ENCODE measurements around the gene METAP1D.
A peak's percentile ranks its signal among the peaks of the same experiment; 100 is the strongest.
"Not testable (repeated sequence)": the region's sequence is repeated elsewhere in the genome, so short reads cannot be mapped to it uniquely, and the experiment has no call there.

The METAP1D gene

DNA sequence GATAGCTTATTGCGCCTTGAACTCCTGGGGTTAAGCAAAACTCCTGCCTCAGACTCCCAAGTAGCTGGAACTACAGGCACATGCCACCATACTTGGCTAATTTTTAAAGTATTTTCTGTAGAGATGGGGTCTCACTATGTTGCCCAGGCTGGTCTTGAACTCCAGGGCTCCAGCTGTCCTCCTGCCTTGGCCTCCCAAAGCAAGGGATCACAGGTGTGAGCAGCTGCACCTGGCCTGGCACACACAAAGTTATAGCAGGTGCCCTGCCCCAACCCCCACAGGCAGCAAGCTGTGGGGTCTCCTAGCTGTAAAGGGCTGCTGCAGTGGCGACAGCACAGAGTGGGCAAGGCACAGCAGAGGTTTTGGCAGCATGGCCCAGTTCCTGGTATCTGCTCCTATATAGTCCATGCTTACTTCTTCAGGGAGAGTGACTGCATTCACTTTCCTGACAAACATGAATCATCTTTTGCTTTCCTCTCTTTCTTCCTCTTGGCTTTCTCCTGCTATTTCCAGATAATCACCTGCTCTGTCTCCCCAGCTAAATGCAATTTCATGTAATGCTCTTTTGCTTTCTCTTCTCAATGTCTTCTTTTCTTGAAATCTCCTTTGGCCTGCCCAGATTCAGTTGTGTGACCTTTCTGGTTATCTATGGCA, 27.3 kb upstream of the METAP1D start:
- H3K9me3 ChIP-seq (ENCODE audit: control insufficient read depth, insufficient read depth, low read length): no peaks in the 10 kb centered on the region
- no peaks in the 10 kb centered on the region for H3K4me1 ChIP-seq (ENCODE audit: insufficient read depth, low read length)
- peaks cover 4% of the 10 kb centered on the region for H3K36me3 ChIP-seq (ENCODE audit: insufficient read depth, low read length)
- H3K9ac ChIP-seq (ENCODE audit: low read depth, low read length): no peak overlapping the region

DNA sequence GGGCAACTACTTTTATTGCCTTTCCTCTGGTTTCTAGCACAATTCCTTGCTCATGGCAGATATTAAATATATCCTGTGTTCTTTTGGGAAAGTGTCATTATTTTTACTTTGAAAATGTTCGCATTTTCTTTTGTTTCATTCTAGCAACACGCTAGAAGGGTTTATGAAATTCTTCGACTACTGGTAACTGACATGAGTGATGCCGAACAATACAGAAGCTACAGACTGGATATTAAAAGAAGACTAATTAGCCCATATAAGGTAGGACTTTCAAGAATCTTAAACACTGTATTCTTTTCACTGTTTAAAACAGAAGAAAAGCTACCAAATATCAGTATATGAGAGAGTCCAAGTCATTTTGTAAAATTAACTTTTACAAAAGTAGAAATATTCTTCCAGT, 20.6 kb upstream of the METAP1D start:
- H3K9me3 ChIP-seq (ENCODE audit: control insufficient read depth, insufficient read depth, low read length): no peaks in the 10 kb centered on the region
- peaks cover 7% of the 10 kb centered on the region for H3K36me3 ChIP-seq (ENCODE audit: insufficient read depth, low read length)
- no peak overlapping the region for H3K9ac ChIP-seq (ENCODE audit: low read depth, low read length)
- no peaks in the 10 kb centered on the region for H3K4me1 ChIP-seq (ENCODE audit: insufficient read depth, low read length)

DNA sequence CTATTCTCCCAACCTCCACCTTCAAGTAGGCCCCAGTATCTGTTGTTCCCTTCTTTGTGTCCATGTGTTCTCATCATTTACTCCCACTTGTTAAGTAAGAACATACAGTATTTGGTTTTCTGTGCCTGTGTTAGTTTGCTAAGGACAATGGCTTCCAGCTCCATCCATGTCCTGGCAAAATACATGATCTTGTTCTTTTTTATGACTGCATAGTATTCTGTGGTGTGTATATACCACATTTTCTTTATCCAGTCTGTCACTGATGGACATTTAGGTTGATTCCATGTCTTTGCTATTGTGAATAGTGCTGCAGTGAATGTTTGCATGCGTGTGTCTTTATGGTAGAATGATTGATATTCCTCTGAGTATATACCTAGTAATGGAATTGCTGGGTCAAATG, 15.8 kb upstream of the METAP1D start:
- not testable (repeated sequence) for H3K36me3 ChIP-seq (ENCODE audit: insufficient read depth, low read length); H3K9ac ChIP-seq (ENCODE audit: low read depth, low read length); H3K9me3 ChIP-seq (ENCODE audit: control insufficient read depth, insufficient read depth, low read length); H3K4me1 ChIP-seq (ENCODE audit: insufficient read depth, low read length)

DNA sequence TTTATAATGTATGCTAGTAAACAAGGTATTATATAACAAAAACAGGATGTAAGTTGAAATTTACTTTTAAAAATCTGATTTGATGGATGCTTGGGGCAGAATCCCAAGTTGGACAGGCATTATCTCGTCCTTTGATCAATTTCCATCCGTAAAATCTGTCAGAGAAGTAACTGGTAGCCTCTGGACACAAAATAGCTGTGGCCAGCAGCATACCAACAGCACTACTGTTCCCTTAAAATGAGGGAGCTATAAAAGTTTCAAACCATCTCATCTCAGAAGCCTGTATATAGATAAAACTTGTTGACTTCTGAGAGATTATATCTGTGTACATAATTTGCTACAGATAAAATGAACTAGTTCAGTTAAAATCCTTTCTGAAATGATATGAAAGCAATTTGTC, 14.7 kb upstream of the METAP1D start:
- no peaks in the 10 kb centered on the region for H3K4me1 ChIP-seq (ENCODE audit: insufficient read depth, low read length)
- no peaks in the 10 kb centered on the region for H3K36me3 ChIP-seq (ENCODE audit: insufficient read depth, low read length)
- no peaks in the 10 kb centered on the region for H3K9me3 ChIP-seq (ENCODE audit: control insufficient read depth, insufficient read depth, low read length)
- no peak overlapping the region for H3K9ac ChIP-seq (ENCODE audit: low read depth, low read length)

DNA sequence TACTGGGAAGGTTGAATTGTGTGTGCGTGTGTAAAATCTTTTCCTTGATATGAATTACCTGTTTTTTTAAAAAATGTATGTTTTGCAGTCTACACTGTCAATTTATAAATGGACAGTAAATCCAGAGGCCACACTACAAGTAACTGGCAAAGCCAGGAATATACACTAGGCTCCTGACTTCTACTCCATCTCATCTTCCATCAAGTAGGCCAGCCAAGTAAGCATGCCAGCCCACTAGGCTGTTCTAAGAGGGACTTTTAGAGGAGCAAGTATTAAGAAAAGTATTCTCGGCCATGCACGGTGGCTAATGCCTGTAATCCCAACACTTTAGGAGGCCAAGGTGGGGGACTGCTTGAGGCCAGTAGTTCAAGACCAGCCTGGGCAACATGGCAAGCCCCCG, 13.0 kb upstream of the METAP1D start:
- H3K9ac ChIP-seq (ENCODE audit: low read depth, low read length): no peak overlapping the region
- H3K36me3 ChIP-seq (ENCODE audit: insufficient read depth, low read length): no peaks in the 10 kb centered on the region
- no peaks in the 10 kb centered on the region for H3K9me3 ChIP-seq (ENCODE audit: control insufficient read depth, insufficient read depth, low read length)
- no peaks in the 10 kb centered on the region for H3K4me1 ChIP-seq (ENCODE audit: insufficient read depth, low read length)

DNA sequence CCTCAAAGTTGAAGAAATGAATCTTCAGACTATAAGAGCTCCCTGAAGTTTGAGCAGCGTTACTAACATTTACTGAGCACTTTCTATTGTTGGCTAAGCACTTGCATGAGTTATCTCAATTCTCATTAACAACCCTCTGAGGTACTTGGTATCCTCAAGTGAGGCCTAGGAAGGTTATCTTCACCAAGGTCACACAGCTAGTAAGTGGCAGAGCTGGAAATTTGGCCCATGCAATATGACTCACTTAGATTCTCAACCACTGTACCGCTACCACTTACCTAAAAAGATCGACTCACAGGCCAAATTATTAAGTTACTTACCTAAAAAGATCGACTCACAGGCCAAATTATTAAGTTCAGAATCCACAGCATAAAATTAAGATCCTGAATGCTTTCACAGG, 8.7 kb upstream of the METAP1D start:
- Histone ChIP-seq H3K36me3 (ENCODE audit: insufficient read depth, low read length) (no peaks in the 10 kb centered on the region), H3K4me1 (ENCODE audit: insufficient read depth, low read length) (no peaks in the 10 kb centered on the region), H3K9me3 (ENCODE audit: control insufficient read depth, insufficient read depth, low read length) (no peaks in the 10 kb centered on the region), H3K9ac (ENCODE audit: low read depth, low read length) (no peak overlapping the region)

DNA sequence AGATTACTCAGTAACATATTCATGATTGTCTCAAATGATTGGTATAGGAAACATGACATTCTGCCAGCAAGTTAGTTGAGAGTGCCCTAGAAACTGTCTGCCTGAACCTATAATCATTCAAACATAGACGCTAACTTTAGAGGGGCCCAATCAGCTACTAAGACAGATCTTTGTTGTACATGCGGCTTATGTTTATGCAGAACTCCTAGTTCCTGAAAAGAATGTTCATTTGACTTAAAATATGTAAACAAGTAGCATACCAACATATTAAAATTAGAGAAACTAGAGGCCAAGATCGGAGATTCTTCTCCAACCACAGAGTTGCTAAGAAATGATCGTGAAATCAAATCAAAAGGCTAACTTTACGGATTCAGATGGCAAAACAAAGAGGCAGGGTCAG, 4.2 kb upstream of the METAP1D start:
- Histone ChIP-seq H3K9me3 (ENCODE audit: control insufficient read depth, insufficient read depth, low read length) (no peaks in the 10 kb centered on the region), H3K9ac (ENCODE audit: low read depth, low read length) (no peak overlapping the region), H3K4me1 (ENCODE audit: insufficient read depth, low read length) (no peaks in the 10 kb centered on the region), H3K36me3 (ENCODE audit: insufficient read depth, low read length) (no peaks in the 10 kb centered on the region)

DNA sequence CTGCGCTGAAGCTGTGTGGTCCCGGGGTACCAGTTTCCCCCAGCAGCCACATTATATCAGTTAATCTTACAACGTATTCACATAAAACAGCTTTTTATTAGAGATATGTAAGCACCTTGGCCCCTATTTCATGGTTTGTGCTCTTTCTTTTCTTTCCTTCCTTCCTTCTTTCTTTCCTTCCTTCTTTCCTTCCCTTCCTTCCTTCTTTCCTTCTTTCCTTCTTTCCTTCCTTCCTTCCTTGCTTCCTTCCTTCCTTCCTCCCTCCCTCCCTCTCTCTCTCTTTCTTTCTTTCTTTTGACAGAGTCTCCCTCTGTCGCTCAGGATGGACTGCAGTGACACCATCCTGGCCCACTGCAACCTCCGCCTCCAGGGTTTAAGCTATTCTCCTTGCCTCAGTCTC, 3.7 kb upstream of the METAP1D start:
- H3K9ac ChIP-seq (ENCODE audit: low read depth, low read length): no peak overlapping the region
- H3K4me1 ChIP-seq (ENCODE audit: insufficient read depth, low read length): no peaks in the 10 kb centered on the region
- no peaks in the 10 kb centered on the region for H3K9me3 ChIP-seq (ENCODE audit: control insufficient read depth, insufficient read depth, low read length)
- H3K36me3 ChIP-seq (ENCODE audit: insufficient read depth, low read length): no peaks in the 10 kb centered on the region

DNA sequence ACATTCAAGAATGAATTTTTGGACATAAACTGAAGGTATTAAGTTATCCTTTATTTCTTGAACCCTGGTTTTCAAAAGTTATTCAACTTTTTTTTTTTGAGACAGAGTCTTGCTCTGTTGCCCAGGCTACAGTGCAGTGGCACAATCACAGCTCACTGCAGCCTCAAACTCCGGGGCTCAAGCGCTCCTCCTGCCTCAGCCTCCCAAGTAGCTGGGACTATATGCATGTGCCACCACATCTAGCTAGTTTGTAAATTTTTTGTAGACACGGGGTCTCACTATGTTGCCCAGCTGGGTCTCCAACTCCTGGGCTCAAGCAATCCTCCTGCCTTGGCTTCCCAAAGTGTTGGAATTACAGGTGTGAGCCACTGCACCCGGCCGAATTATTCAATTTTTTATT, 2.7 kb upstream of the METAP1D start:
- H3K4me1 ChIP-seq (ENCODE audit: insufficient read depth, low read length); H3K9ac ChIP-seq (ENCODE audit: low read depth, low read length); H3K36me3 ChIP-seq (ENCODE audit: insufficient read depth, low read length); H3K9me3 ChIP-seq (ENCODE audit: control insufficient read depth, insufficient read depth, low read length): not testable (repeated sequence)

DNA sequence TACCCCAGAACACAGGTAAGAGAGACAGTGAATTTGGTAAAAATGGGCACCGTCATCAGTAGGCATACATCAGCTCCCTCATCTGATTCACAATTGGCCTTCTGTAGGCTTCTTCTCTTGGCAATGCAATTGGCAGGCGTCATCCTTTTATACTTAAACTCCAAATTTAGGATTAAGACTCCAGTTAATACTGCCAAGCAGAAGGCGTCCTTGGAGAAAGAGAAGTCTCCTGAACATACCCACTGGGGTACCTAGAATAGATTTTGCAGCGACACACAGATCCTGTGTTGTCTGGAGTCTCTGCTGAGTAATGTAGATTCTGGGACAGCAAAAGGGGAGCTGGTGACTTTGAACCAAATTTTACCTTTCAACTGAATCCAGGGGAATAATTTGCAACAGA, 592 bp upstream of the METAP1D start:
- Histone ChIP-seq H3K9ac (ENCODE audit: low read depth, low read length) (peak overlapping the region; percentile 68), H3K9me3 (ENCODE audit: control insufficient read depth, insufficient read depth, low read length) (no peaks in the 10 kb centered on the region), H3K36me3 (ENCODE audit: insufficient read depth, low read length) (no peaks in the 10 kb centered on the region), H3K4me1 (ENCODE audit: insufficient read depth, low read length) (no peaks in the 10 kb centered on the region)

DNA sequence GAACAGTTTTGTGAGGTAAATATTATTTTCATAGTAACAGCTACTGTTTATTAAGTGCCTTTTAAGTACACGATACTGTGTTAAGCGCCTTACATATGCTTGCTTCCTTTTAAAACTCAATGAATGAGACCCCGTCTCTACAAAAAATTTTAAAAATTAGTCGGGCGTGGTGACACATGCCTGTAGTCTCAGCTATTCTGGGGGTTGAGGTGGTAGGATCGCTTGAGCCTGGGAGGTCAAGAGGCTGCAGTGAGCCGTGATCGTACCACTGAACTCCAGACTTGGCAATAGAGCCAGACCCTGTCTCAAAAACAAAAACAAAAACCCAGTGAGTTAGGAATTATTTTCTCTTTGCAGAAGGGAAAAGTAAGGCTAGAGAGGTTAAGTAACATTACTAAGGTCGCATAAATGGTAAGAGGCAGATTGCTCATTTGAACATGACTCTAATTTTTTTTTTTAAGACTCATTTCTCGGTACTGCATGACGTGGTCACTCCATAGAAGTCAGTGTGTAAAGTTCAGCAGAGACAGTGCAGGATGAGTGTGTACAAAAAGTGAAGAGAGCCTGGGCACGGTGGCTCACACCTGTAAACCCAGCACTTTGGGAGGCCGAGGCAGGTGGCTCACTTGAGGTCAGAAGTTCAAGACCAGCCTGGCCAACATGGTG, 1.1 kb downstream of the METAP1D start:
- Histone ChIP-seq H3K9ac (ENCODE audit: low read depth, low read length) (peak overlapping the region; percentile 68; the same call in 1 of the 2 replicates), H3K4me1 (ENCODE audit: insufficient read depth, low read length) (no peaks in the 10 kb centered on the region), H3K36me3 (ENCODE audit: insufficient read depth, low read length) (no peaks in the 10 kb centered on the region), H3K9me3 (ENCODE audit: control insufficient read depth, insufficient read depth, low read length) (no peaks in the 10 kb centered on the region)

DNA sequence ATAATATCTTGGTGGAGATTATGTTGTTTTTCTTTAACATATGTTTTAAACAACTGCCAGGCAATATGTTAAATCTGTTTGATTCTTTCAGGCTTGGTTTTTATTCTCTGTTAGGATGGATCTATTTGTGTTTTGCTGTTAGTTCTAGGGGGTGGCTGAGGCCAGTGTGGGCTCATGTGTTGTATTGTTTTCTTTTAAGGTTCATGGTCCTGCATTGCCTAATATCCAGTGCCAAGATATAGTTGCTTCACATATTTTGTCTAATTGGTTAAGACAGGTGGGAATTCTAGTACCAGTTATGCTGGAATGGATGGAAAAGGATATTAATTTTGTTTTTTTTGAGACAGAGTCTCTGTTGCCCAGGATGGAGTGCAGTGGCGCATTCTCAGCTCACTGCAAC, 7.6 kb downstream of the METAP1D start:
- Histone ChIP-seq H3K36me3 (ENCODE audit: insufficient read depth, low read length) (no peaks in the 10 kb centered on the region), H3K9ac (ENCODE audit: low read depth, low read length) (no peak overlapping the region), H3K9me3 (ENCODE audit: control insufficient read depth, insufficient read depth, low read length) (no peaks in the 10 kb centered on the region), H3K4me1 (ENCODE audit: insufficient read depth, low read length) (peaks cover 3% of the 10 kb centered on the region; the same call in 1 of the 2 replicates)

DNA sequence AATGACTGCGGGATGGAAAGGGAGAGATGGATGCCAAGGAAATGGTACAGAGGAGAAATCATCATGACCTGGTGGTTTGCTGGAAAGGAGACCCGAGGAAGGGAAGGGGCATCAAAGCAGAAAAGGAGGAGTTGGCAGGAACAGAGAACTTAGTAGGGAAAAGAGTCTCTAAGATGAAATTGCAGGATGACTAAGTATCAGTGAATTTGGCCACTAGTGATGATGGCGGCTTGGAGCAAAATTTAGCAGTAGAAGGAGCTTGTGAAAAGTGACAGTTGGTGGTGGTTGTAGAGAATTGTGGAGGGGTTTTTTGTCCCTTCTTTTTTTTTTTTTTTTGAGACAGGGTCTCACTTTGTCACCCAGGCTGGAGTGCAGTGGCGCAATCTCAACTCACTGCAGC, 10.1 kb downstream of the METAP1D start:
- no peaks in the 10 kb centered on the region for H3K9me3 ChIP-seq (ENCODE audit: control insufficient read depth, insufficient read depth, low read length)
- peaks cover 16% of the 10 kb centered on the region for H3K4me1 ChIP-seq (ENCODE audit: insufficient read depth, low read length)
- H3K36me3 ChIP-seq (ENCODE audit: insufficient read depth, low read length): no peaks in the 10 kb centered on the region

DNA sequence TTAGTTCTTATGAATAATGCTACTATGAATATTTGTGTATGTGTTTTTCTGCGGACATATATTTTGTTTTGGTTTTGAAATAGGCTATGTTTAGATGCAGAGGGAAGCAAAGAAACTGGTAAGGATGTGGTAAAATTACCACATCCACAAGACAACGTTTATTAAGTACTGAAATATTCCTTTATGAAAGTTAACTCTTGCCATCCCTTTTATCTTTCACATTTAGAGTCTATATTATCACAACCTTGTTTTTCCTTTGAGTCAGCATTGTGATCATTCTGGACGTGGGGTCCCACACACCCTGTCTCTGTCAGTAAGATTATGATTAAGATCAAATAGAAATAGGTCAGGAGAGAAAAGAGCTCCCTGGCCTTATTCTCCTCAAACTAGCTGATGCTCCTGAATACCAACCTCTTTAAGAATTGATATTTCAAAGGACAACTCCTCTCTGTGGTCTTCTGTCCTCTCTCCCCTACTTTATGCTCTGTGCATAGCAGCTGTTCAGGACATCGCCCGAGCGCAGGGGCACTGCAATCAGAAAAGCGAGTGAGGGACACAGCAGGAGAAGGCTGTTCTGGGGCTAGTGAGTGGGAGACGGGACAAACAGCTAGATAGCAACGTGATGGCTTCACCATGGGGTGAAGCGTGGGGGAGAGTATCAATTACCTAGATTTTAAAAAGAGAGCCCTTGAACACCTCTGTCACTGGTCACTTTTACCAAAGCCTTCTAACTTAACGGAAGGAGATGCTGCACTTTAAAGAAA, 12.2 kb downstream of the METAP1D start:
- no peaks in the 10 kb centered on the region for H3K36me3 ChIP-seq (ENCODE audit: insufficient read depth, low read length)
- peaks cover 16% of the 10 kb centered on the region for H3K4me1 ChIP-seq (ENCODE audit: insufficient read depth, low read length)
- no peak overlapping the region for H3K9ac ChIP-seq (ENCODE audit: low read depth, low read length)
- no peaks in the 10 kb centered on the region for H3K9me3 ChIP-seq (ENCODE audit: control insufficient read depth, insufficient read depth, low read length)

More for the DNA sequence above, 10.1 kb downstream of the METAP1D start:
- H3K9ac ChIP-seq (ENCODE audit: low read depth, low read length): no peak overlapping the region

All from ES-I3 (cell line).